K562 (cell line): Measurements from ENCODE around the gene BMPR2. TPM values are rescaled to one million over a fixed set of nuclear protein-coding genes. Genes with fewer than 3 reads are reported as not detected.

Experiments used
- ATAC-seq: fragments of 200-7000 bp; cut with Tn5 transposase; 3 replicates; pipeline ENCODE4 v1.9.1; 2020; ENCODE audit warnings: moderate library complexity
- BruUV-seq: library from RNA; stranded (reverse); fragments of 400-500 nt; replicated peaks from 2 replicates; lab custom pipeline; 2021; lab: Mats Ljungman, UMichigan
- CTCF ChIA-PET: fragments of 300-600 bp; formaldehyde crosslinking; extraction: SDS; loops from one replicate; lab custom pipeline; 2021; ENCODE audit warnings: low intra/inter-chr PET ratio; lab: Yijun Ruan, JAX
- POLR2A ChIA-PET: fragments of 300-600, 350-650 bp; sonication (Branson Sonifier 250); formaldehyde crosslinking; extraction: SDS; loops from one replicate; lab custom pipeline; 2021; ENCODE audit warnings: antibody characterized with exemption, inconsistent platforms; lab: Yijun Ruan, JAX
- DNase-seq, 4 experiments: peaks; one replicate each; pipeline versions ENCODE4 v3.0.0 to v3.0.0-alpha.2; 2011 to 2018; ENCODE audit warnings: low spot score in 3 of 4, mixed read lengths in 3 of 4; ENCODE audit errors: extremely low read depth in 1 of 4
- FAIRE-seq: peaks from 2 replicates; lab custom pipeline; 2011; peaks lifted over from hg19 to GRCh38; lab: Jason Lieb, UNC
- H2AFZ ChIP-seq: 2 replicates; pipeline ENCODE4 v1.6.0; 2011; ENCODE audit warnings: low read depth, low read length, control low read depth, inconsistent platforms
- H3K27ac ChIP-seq: fragments of 200-600 bp; 3 replicates; pipeline ENCODE4 v1.8.0; 2011; ENCODE audit warnings: low read depth, mild to moderate bottlenecking, control low read depth, inconsistent platforms, low read length, moderate library complexity, mixed read lengths; ENCODE audit errors: extremely low read depth
- H3K27me3 ChIP-seq, 2 experiments: fragments of 300-600 bp in 1 of 2; 2 replicates in 1 of 2; 3 replicates in 1 of 2; pipeline versions ENCODE4 v1.6.0 to v1.8.0; 2011; ENCODE audit warnings: inconsistent platforms in 2 of 2, low read length in 2 of 2, mild to moderate bottlenecking in 1 of 2, mixed read lengths in 1 of 2, moderate library complexity in 1 of 2; ENCODE audit not compliant: control insufficient read depth in 2 of 2, insufficient read depth in 2 of 2
- H3K36me3 ChIP-seq: fragments of 300-600 bp; 3 replicates; pipeline ENCODE4 v1.8.0; 2011; ENCODE audit warnings: mild to moderate bottlenecking, low read length, inconsistent platforms; ENCODE audit not compliant: control insufficient read depth, insufficient read depth
- H3K4me1 ChIP-seq, 2 experiments: fragments of 200-600 bp in 1 of 2; replicated peaks in 1 of 2; 2 replicates in 1 of 2; 3 replicates in 1 of 2; pipeline versions ENCODE4 v1.5.1 to v1.8.0; 2011; ENCODE audit warnings: inconsistent platforms in 2 of 2, low read length in 2 of 2, mild to moderate bottlenecking in 1 of 2, mixed read lengths in 1 of 2, moderate library complexity in 1 of 2; ENCODE audit not compliant: control insufficient read depth in 2 of 2, insufficient read depth in 2 of 2
- H3K4me2 ChIP-seq: 2 replicates; pipeline ENCODE4 v1.6.1; 2011; ENCODE audit warnings: low read length, control low read depth, inconsistent platforms, mixed read lengths; ENCODE audit not compliant: insufficient read depth
- H3K4me3 ChIP-seq: fragments of 200-600 bp; sonication (generic), shearing (Covaris generic); 2 replicates; pipeline ENCODE4 v1.5.1; 2016; ENCODE audit warnings: control low read depth, inconsistent platforms
- H3K79me2 ChIP-seq: fragments of 200-600 bp; 3 replicates; pipeline ENCODE4 v1.8.0; 2011; ENCODE audit warnings: low read length, inconsistent platforms; ENCODE audit not compliant: control insufficient read depth, insufficient read depth
- H3K9ac ChIP-seq, 2 experiments: 2 replicates each; pipeline versions ENCODE4 v1.6.0 to v1.6.1; 2011; ENCODE audit warnings: low read depth in 2 of 2, low read length in 2 of 2, control low read depth in 1 of 2, inconsistent platforms in 1 of 2, mild to moderate bottlenecking in 1 of 2, mixed read lengths in 1 of 2; ENCODE audit not compliant: insufficient read depth in 1 of 2
- H3K9me1 ChIP-seq: one replicate; pipeline ENCODE4 v1.6.0; 2011; ENCODE audit warnings: inconsistent platforms, mild to moderate bottlenecking, low read length, moderate library complexity; ENCODE audit not compliant: control insufficient read depth, insufficient read depth
- H3K9me3 ChIP-seq: replicated peaks from 2 replicates; pipeline ENCODE4 v1.5.1; 2011; ENCODE audit warnings: low read depth, low read length, inconsistent platforms; ENCODE audit not compliant: control insufficient read depth, insufficient read depth
- H4K20me1 ChIP-seq: replicated peaks from 2 replicates; pipeline ENCODE4 v1.6.1; 2011; ENCODE audit warnings: low read length, inconsistent platforms, mixed read lengths; ENCODE audit not compliant: control insufficient read depth, insufficient read depth
- CTBP1 ChIP-seq: fragments of 450-650 bp; IDR thresholded peaks from 2 replicates; pipeline ENCODE4 v1.6.1; 2016; ENCODE audit warnings: borderline replicate concordance
- DDX20 ChIP-seq: fragments of 450-650 bp; IDR thresholded peaks from 2 replicates; pipeline ENCODE4 v1.6.1; 2016; ENCODE audit warnings: missing genetic modification characterization, low read depth, mild to moderate bottlenecking, missing compliant biosample characterization, moderate library complexity
- ETS2 ChIP-seq: IDR thresholded peaks from 2 replicates; pipeline ENCODE4 v1.6.1; 2016; ENCODE audit warnings: borderline replicate concordance, missing genetic modification characterization, mild to moderate bottlenecking, moderate library complexity, missing compliant biosample characterization; ENCODE audit not compliant: poor library complexity, severe bottlenecking
- ETV1 ChIP-seq: fragments of 450-650 bp; conservative IDR thresholded peaks from 2 replicates; pipeline ENCODE4 v1.6.1; 2016; ENCODE audit warnings: missing genetic modification characterization, control low read depth, low read depth, missing compliant biosample characterization
- FOSL1 ChIP-seq: fragments of 200-800 bp; sonication (Bioruptor generic); conservative IDR thresholded peaks from 2 replicates; pipeline ENCODE4 v1.6.1; 2016; ENCODE audit warnings: missing genetic modification characterization, missing compliant biosample characterization
- KLF16 ChIP-seq: IDR thresholded peaks from 2 replicates; pipeline ENCODE4 v1.6.1; 2016; ENCODE audit warnings: antibody characterized with exemption
- NR2C1 ChIP-seq, 2 experiments: fragments of 450-650 bp; IDR thresholded peaks; 2 replicates each; pipeline ENCODE4 v1.6.1; 2017; ENCODE audit warnings: mild to moderate bottlenecking in 2 of 2, antibody characterized with exemption in 1 of 2, inconsistent platforms in 1 of 2, missing compliant biosample characterization in 1 of 2, missing genetic modification characterization in 1 of 2
- NR3C1 ChIP-seq: sonication (generic); formaldehyde crosslinking; IDR thresholded peaks from 2 replicates; pipeline ENCODE4 v1.8.1; 2022; ENCODE audit warnings: missing genetic modification reagents
- OTX1 ChIP-seq: fragments of 450-650 bp; formaldehyde crosslinking; IDR thresholded peaks from 2 replicates; pipeline ENCODE4 v1.4.0; 2022; ENCODE audit warnings: mild to moderate bottlenecking
- RFX7 ChIP-seq: fragments of 250-450 bp; sonication (Bioruptor Pico); IDR thresholded peaks from 2 replicates; pipeline ENCODE4 v1.5.1; 2021; ENCODE audit warnings: mild to moderate bottlenecking
- TCFL5 ChIP-seq: fragments of 250-450 bp; sonication (Bioruptor Pico); conservative IDR thresholded peaks from 2 replicates; pipeline ENCODE4 v1.6.1; 2021; ENCODE audit warnings: mild to moderate bottlenecking, moderate library complexity, matching md5 sums
- ZNF408 ChIP-seq: fragments of 250-450 bp; sonication (Bioruptor Pico); IDR thresholded peaks from 2 replicates; pipeline ENCODE4 v1.4.0; 2020; ENCODE audit warnings: low read depth, mild to moderate bottlenecking, moderate library complexity
- WGBS: fragments of 100-300 bp; shearing (Covaris generic); methylation state at CpG from one replicate; pipeline ENCODE4 v1.1.6; 2016; ENCODE audit warnings: low coverage, mixed read lengths; ENCODE audit not compliant: insufficient coverage; ENCODE audit errors: missing lambda C conversion rate; 5-methylcytosine and 5-hydroxymethylcytosine counted together
- in situ Hi-C: fragments of 300-500 bp; cut with MboI; formaldehyde crosslinking; loops from 4 replicates; pipeline ENCODE4 v1.15.0; 2018; ENCODE audit warnings: inconsistent platforms, mixed read lengths
- intact Hi-C: fragments of 100-400 bp; cut with micrococcal nuclease; formaldehyde crosslinking; loops from 2 replicates; pipeline ENCODE4 v1.14.2; 2022
- polyA plus RNA-seq, 8 experiments: library from polyadenylated mRNA; depleted of rRNA in 4 of 8; stranded (reverse) in 5 of 8; unstranded in 3 of 8; fragments of >200 nt; fragmentation: Nextera tagmentation in 2 of 8; fragmentation: Illumina TruSeq in 1 of 8; extraction: Ambion mirVana in 2 of 8; extraction: Trizol in 1 of 8; gene quantifications; 2 replicates each; pipeline versions ENCODE4 v1.2.1 to v1.2.3, GENCODE V29; 2011 to 2014; ENCODE audit warnings: inconsistent platforms in 1 of 8, missing spikeins in 1 of 8
- total RNA-seq, 7 experiments: library from RNA; depleted of rRNA in 6 of 7; stranded (reverse); fragments of >200 nt in 6 of 7; fragmentation: Illumina TruSeq in 2 of 7; extraction: Trizol in 2 of 7; gene quantifications; 2 replicates each; pipeline versions ENCODE4 v1.2.1 to v1.2.3, GENCODE V29; 2011 to 2021; ENCODE audit warnings: low replicate concordance in 1 of 7
- TF ChIP-seq, protein P1 (sequence below): fragments of 250-450 bp; sonication (Bioruptor Pico); IDR thresholded peaks from 2 replicates; pipeline ENCODE4 v1.5.0; 2022; ENCODE audit warnings: mild to moderate bottlenecking

The BMPR2 gene
- total and polyA plus RNA-seq, 9 of the 15 experiments (the other 6 are each of a cell fraction or from before 2014, with no cell fraction given) = 0.73 to 5.0 (median 3.3) TPM

GRCh38 chr2:202599105-202599504, 223.0 kb downstream of the BMPR2 start:
- H2AFZ ChIP-seq = no peak overlapping the region
- CTCF ChIA-PET = no interaction called here
- intact Hi-C loops = no loop called here
- no peak overlapping the region for H3K9ac ChIP-seq
- no peak overlapping the region for H3K27ac ChIP-seq
- no TSS peak for BruUV-seq
- no peaks in the 10 kb centered on the region for H3K36me3 ChIP-seq
- in situ Hi-C loops = loop anchor here (25.0 kb wide), 1 partner anchor 863 kb away; no protein-coding TSS in a partner anchor
- FAIRE-seq = no peak
- 14% methylated on average over 1 of the region's 2 CpGs for WGBS
- POLR2A ChIA-PET = interaction anchor here (0.6 kb wide), 1 partner anchor 1685 kb away, joined by 4 read pairs; no protein-coding TSS in a partner anchor
- H3K9me3 ChIP-seq = no peaks in the 10 kb centered on the region
- no peak for ATAC-seq
- TF ChIP-seq NR2C1 (IDR thresholded peaks at IDR 0.05) (no peak), NR2C1 (tag; IDR thresholded peaks at IDR 0.05) (no peak), ETS2 (tag) (no peak)
- TF ChIP-seq, all 486 proteins: peak for 0
- Histone ChIP-seq H3K4me1 (no peaks in the 10 kb centered on the region; a peak in 1 of 5 replicates), H3K4me2 (no peak overlapping the region), H3K27me3 (no peaks in the 10 kb centered on the region), H3K9me1 (no peaks in the 10 kb centered on the region), H4K20me1 (no peaks in the 10 kb centered on the region), H3K79me2 (no peaks in the 10 kb centered on the region), H3K4me3 (no peak overlapping the region)
- DNase-seq = no peak

GRCh38 chr2:202599911-202600310, 223.8 kb downstream of the BMPR2 start:
- Histone ChIP-seq H2AFZ (no peak overlapping the region), H3K4me2 (no peak overlapping the region), H3K79me2 (no peaks in the 10 kb centered on the region), H3K27me3 (no peaks in the 10 kb centered on the region), H3K27ac (no peak overlapping the region), H3K9me3 (no peaks in the 10 kb centered on the region), H3K4me3 (no peak overlapping the region), H4K20me1 (no peaks in the 10 kb centered on the region), H3K4me1 (peaks cover 0 to 3% of the 10 kb centered on the region in 2 experiments; a peak in 1 of 5 replicates), H3K9ac (no peak overlapping the region), H3K36me3 (no peaks in the 10 kb centered on the region), H3K9me1 (no peaks in the 10 kb centered on the region)
- intact Hi-C loops = no loop called here
- WGBS = 53% methylated on average over 4 of the region's 4 CpGs
- POLR2A ChIA-PET = no interaction called here
- CTCF ChIA-PET = no interaction called here
- DNase-seq (no peak), FAIRE-seq (no peak), ATAC-seq (no peak)
- in situ Hi-C loops = loop anchor here (25.0 kb wide), 1 partner anchor 862 kb away; no protein-coding TSS in a partner anchor
- no TSS peak for BruUV-seq
- TF ChIP-seq TCFL5 (CRISPR knock-in tag) (no peak), NR3C1 (CRISPR knock-in tag) (no peak), RFX7 (no peak), ETV1 (tag) (no peak), CTBP1 (no peak), DDX20 (no peak), FOSL1 (no peak), KLF16 (no peak), OTX1 (CRISPR knock-in tag) (no peak), ZNF408 (CRISPR knock-in tag) (no peak)
- TF ChIP-seq, protein P1, sequence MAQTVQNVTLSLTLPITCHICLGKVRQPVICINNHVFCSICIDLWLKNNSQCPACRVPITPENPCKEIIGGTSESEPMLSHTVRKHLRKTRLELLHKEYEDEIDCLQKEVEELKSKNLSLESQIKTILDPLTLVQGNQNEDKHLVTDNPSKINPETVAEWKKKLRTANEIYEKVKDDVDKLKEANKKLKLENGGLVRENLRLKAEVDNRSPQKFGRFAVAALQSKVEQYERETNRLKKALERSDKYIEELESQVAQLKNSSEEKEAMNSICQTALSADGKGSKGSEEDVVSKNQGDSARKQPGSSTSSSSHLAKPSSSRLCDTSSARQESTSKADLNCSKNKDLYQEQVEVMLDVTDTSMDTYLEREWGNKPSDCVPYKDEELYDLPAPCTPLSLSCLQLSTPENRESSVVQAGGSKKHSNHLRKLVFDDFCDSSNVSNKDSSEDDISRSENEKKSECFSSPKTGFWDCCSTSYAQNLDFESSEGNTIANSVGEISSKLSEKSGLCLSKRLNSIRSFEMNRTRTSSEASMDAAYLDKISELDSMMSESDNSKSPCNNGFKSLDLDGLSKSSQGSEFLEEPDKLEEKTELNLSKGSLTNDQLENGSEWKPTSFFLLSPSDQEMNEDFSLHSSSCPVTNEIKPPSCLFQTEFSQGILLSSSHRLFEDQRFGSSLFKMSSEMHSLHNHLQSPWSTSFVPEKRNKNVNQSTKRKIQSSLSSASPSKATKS = no peak
